ENCODE measurements around the gene MASP1.

Gene MASP1

GRCh38 chr3:187264021-187264420 is 27.5 kb downstream of the MASP1 start:
- H3K27me3 ChIP-seq (ENCODE audit: insufficient read depth, poor library complexity, severe bottlenecking): no peaks in the 10 kb centered on the region
- no peaks in the 10 kb centered on the region for H3K9me3 ChIP-seq (ENCODE audit: severe bottlenecking)
- H3K4me3 ChIP-seq (ENCODE audit: severe bottlenecking): no peak overlapping the region
- no peak for TF ChIP-seq CTCF (IDR thresholded peaks at IDR 0.05; ENCODE audit: poor library complexity, severe bottlenecking)
- no peaks in the 10 kb centered on the region for H3K36me3 ChIP-seq (ENCODE audit: low read depth)
- DNase-seq (ENCODE audit: low spot score) (no peak), ATAC-seq (ENCODE audit: low read depth) (peak; percentile 86)
- no peak overlapping the region for H3K27ac ChIP-seq (ENCODE audit: poor library complexity, severe bottlenecking)
- H3K4me1 ChIP-seq (ENCODE audit: insufficient read depth, poor library complexity, severe bottlenecking): peaks cover 6% of the 10 kb centered on the region

DNA sequence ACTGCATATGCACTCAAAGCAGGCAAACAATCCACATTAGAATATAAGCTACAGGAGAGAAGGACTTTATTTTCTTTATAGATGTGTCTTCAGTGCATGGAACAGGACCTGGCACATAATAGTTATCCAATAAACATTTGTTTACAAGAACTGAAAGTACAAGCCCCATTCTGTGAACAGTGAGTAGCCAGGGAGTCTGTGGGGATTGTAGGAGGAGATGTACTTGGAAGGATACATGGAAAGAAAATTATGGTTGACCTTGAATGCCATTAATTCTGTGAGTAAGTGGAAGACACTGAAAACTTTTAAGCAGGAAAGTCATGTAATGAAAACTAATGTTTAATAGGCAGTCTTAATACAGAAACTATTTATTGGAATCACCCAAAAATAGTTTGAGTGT is 28.3 kb downstream of the MASP1 start:
- H3K27ac ChIP-seq (ENCODE audit: poor library complexity, severe bottlenecking): no peak overlapping the region
- H3K4me3 ChIP-seq (ENCODE audit: severe bottlenecking): no peak overlapping the region
- ATAC-seq (ENCODE audit: low read depth) (no peak), DNase-seq (ENCODE audit: low spot score) (no peak)
- H3K27me3 ChIP-seq (ENCODE audit: insufficient read depth, poor library complexity, severe bottlenecking): no peaks in the 10 kb centered on the region
- TF ChIP-seq CTCF (IDR thresholded peaks at IDR 0.05; ENCODE audit: poor library complexity, severe bottlenecking): no peak
- no peaks in the 10 kb centered on the region for H3K9me3 ChIP-seq (ENCODE audit: severe bottlenecking)
- no peaks in the 10 kb centered on the region for H3K36me3 ChIP-seq (ENCODE audit: low read depth)
- H3K4me1 ChIP-seq (ENCODE audit: insufficient read depth, poor library complexity, severe bottlenecking): peaks cover 6% of the 10 kb centered on the region

DNA sequence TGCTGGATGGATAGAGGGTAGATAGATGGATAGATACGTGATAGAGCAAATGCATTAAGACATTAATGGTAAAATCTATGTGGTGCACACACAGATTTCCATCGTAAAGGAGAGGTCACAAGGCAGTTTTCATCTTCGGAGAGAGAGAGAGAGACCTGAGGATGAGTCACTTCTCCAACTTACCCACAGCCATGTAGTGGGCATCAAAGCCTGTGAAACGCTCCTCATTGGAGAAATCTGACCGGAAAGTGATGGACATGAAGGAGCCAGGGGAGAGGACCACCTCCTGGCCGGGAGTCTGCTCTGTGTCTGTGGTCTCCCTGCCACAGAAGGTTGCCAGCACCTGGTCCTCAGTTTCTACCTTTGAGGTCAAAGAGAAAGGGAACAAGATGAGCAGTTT is 29.2 kb downstream of the MASP1 start:
- ATAC-seq (ENCODE audit: low read depth) (no peak), DNase-seq (ENCODE audit: low spot score) (no peak)
- H3K4me1 ChIP-seq (ENCODE audit: insufficient read depth, poor library complexity, severe bottlenecking): peaks cover 6% of the 10 kb centered on the region
- TF ChIP-seq CTCF (IDR thresholded peaks at IDR 0.05; ENCODE audit: poor library complexity, severe bottlenecking): no peak
- H3K9me3 ChIP-seq (ENCODE audit: severe bottlenecking): no peaks in the 10 kb centered on the region
- no peak overlapping the region for H3K27ac ChIP-seq (ENCODE audit: poor library complexity, severe bottlenecking)
- H3K27me3 ChIP-seq (ENCODE audit: insufficient read depth, poor library complexity, severe bottlenecking): no peaks in the 10 kb centered on the region
- no peak overlapping the region for H3K4me3 ChIP-seq (ENCODE audit: severe bottlenecking)
- no peaks in the 10 kb centered on the region for H3K36me3 ChIP-seq (ENCODE audit: low read depth)

GRCh38 chr3:187261541-187261969 is 30.0 kb downstream of the MASP1 start:
- ATAC-seq (ENCODE audit: low read depth) (no peak; the same call in 2 of the 3 replicates), DNase-seq (ENCODE audit: low spot score) (no peak)
- Histone ChIP-seq H3K36me3 (ENCODE audit: low read depth) (no peaks in the 10 kb centered on the region), H3K4me3 (ENCODE audit: severe bottlenecking) (no peak overlapping the region), H3K4me1 (ENCODE audit: insufficient read depth, poor library complexity, severe bottlenecking) (peaks cover 6% of the 10 kb centered on the region), H3K27me3 (ENCODE audit: insufficient read depth, poor library complexity, severe bottlenecking) (no peaks in the 10 kb centered on the region), H3K27ac (ENCODE audit: poor library complexity, severe bottlenecking) (no peak overlapping the region), H3K9me3 (ENCODE audit: severe bottlenecking) (no peaks in the 10 kb centered on the region)
- no peak for TF ChIP-seq CTCF (IDR thresholded peaks at IDR 0.05; ENCODE audit: poor library complexity, severe bottlenecking)

DNA sequence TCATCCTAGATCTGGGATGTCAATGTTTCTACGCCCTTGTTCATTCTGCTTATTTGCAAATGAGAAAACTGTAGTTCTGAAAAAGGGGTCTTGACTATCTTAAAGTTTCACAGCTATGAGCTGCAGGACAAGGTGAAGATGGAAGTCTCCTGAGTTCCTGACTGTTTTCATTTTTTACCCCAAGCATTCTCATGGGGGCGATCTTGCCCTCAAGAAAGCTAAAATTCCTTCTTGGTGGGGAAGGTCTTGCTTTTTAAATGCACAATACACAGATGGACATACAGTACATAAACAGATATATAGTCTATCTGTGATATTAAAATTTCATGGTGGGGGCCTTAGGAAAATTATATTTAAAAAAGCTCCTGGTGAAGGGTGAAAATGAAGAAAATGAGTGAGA is 32.4 kb downstream of the MASP1 start:
- no peak for ATAC-seq (ENCODE audit: low read depth)
- no peaks in the 10 kb centered on the region for H3K27me3 ChIP-seq (ENCODE audit: insufficient read depth, poor library complexity, severe bottlenecking)
- TF ChIP-seq CTCF (IDR thresholded peaks at IDR 0.05; ENCODE audit: poor library complexity, severe bottlenecking): no peak
- no peaks in the 10 kb centered on the region for H3K9me3 ChIP-seq (ENCODE audit: severe bottlenecking)
- H3K27ac ChIP-seq (ENCODE audit: poor library complexity, severe bottlenecking): no peak overlapping the region
- H3K36me3 ChIP-seq (ENCODE audit: low read depth): no peaks in the 10 kb centered on the region
- no peak overlapping the region for H3K4me3 ChIP-seq (ENCODE audit: severe bottlenecking)
- no peak for DNase-seq (ENCODE audit: low spot score)
- peaks cover 3% of the 10 kb centered on the region for H3K4me1 ChIP-seq (ENCODE audit: insufficient read depth, poor library complexity, severe bottlenecking)

Measured in RWPE2 (cell line).